Gastrocnemius medialis (tissue), 4 donors: ENCODE results near the gene ATXN1.

Source experiments
- CTCF ChIP-seq, 5 experiments: fragments of 450-650 bp in 3 of 5; fragments of 200-600 bp in 2 of 5; sonication (generic) in 2 of 5; IDR thresholded peaks in 4 of 5; conservative IDR thresholded peaks in 1 of 5; 1 replicate in 4 of 5; 2 replicates in 1 of 5; pipeline ENCODE4 v1.5.1; 2016 to 2019; ENCODE audit warnings: antibody characterized with exemption in 5 of 5, mild to moderate bottlenecking in 3 of 5, moderate library complexity in 3 of 5
- POLR2A ChIP-seq, 2 donors: fragments of 450-650 bp; IDR thresholded peaks; one replicate each; pipeline ENCODE4 v1.6.1; 2017; ENCODE audit warnings: antibody characterized with exemption in 2 of 2, mild to moderate bottlenecking in 2 of 2, moderate library complexity in 2 of 2

- no peak for TF ChIP-seq CTCF (IDR thresholded peaks at IDR 0.05 in 4 of 5, conservative IDR thresholded peaks at IDR 0.05 in 1 of 5)
- no peak for TF ChIP-seq POLR2A (IDR thresholded peaks at IDR 0.05)
These were observed 369.8 kb downstream of the ATXN1 start for GRCh38 chr6:16391451-16391912.
